Measurements from ENCODE around the gene MYLK4. TPM values are rescaled to one million over a fixed set of nuclear protein-coding genes. Genes with fewer than 3 reads are reported as not detected.

Gene MYLK4
- total and polyA plus RNA-seq, 4 donors: 0.07 to 0.65 (median 0.39) TPM

DNA sequence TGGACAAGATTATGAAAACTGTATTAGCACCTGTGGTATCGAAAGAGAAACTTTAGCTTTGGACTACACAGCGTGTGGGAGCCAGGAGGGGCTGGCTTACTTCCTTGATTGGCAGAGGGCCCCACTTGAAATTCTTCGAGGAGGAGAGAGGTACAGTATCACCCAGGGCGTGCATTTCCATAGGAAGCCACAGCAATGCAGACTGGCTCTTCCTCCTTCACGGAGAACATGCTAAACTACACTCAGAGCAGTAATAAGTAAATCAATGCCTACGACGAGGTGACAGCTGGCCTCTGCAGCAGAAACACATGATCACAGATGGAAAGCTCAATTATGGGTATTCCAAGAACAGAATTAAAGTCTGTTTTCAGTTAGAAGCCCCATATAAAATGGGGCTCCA, 44.2 kb downstream of the MYLK4 start:
- 74% methylated on average over 7 of the region's 7 CpGs for WGBS
- no peak overlapping the region for H3K4me3 ChIP-seq (ENCODE audit: low read depth in 1 of 3, low read length in 3 of 3)
- no peak for DNase-seq (ENCODE audit: low spot score)

More for the DNA sequence above, 44.2 kb downstream of the MYLK4 start:
- Histone ChIP-seq H3K36me3 (ENCODE audit: control insufficient read depth in 4 of 4, insufficient read depth in 3 of 4, low read depth in 1 of 4, low read length in 3 of 4) (no peaks in the 10 kb centered on the region), H3K27me3 (ENCODE audit: control insufficient read depth in 4 of 4, insufficient read depth in 4 of 4, low read length in 3 of 4) (no peaks in the 10 kb centered on the region), H3K27ac (ENCODE audit: low read depth in 1 of 2, low read length in 2 of 2) (no peak overlapping the region), H3K4me1 (ENCODE audit: control insufficient read depth in 4 of 4, insufficient read depth in 4 of 4, low read length in 3 of 4) (no peaks in the 10 kb centered on the region), H3K9ac (ENCODE audit: low read depth in 1 of 2, low read length in 2 of 2) (no peak overlapping the region), H3K9me3 (ENCODE audit: control insufficient read depth in 4 of 4, low read length in 3 of 4) (peaks cover 0 to 6% (median 1%) of the 10 kb centered on the region in 4 donors)
- no peak for TF ChIP-seq NR2F2 (IDR thresholded peaks at IDR 0.05)
- TF ChIP-seq CTCF (IDR thresholded peaks at IDR 0.05; ENCODE audit: low read depth, low read length, missing input control): no peak
- no peak for TF ChIP-seq SP1 (IDR thresholded peaks at IDR 0.05)
- TF ChIP-seq, protein P1, sequence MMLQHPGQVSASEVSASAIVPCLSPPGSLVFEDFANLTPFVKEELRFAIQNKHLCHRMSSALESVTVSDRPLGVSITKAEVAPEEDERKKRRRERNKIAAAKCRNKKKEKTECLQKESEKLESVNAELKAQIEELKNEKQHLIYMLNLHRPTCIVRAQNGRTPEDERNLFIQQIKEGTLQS (IDR thresholded peaks at IDR 0.05): no peak
- TF ChIP-seq FOXA1 (IDR thresholded peaks at IDR 0.05): no peak
- TF ChIP-seq TAF1 (conservative IDR thresholded peaks at IDR 0.05): no peak
- TF ChIP-seq JUND (IDR thresholded peaks at IDR 0.05): no peak
- TF ChIP-seq ZBTB33 (IDR thresholded peaks at IDR 0.05): no peak
- no peak for TF ChIP-seq REST (IDR thresholded peaks at IDR 0.05)
- no peak for TF ChIP-seq MAX (IDR thresholded peaks at IDR 0.05)
- no peak for TF ChIP-seq EGR1 (IDR thresholded peaks at IDR 0.05; ENCODE audit: low read depth in 2 of 2)
- no peak for TF ChIP-seq YY1 (IDR thresholded peaks at IDR 0.05)
- no peak for TF ChIP-seq FOXA2 (IDR thresholded peaks at IDR 0.05)
- TF ChIP-seq RAD21 (IDR thresholded peaks at IDR 0.05): no peak
- TF ChIP-seq GABPA (IDR thresholded peaks at IDR 0.05 in 1 of 2, conservative IDR thresholded peaks at IDR 0.05 in 1 of 2): no peak
- TF ChIP-seq HNF4A (conservative IDR thresholded peaks at IDR 0.05): no peak
- TF ChIP-seq RXRA (IDR thresholded peaks at IDR 0.05): no peak
